Fibroblast of mammary gland (primary cell): ENCODE measurements around the gene MCEMP1.

ENCODE experiments used
- DNase-seq: peaks from one replicate; pipeline ENCODE4 v3.0.0-alpha.2; 2010; ENCODE audit warnings: low read depth
- H3K4me3 ChIP-seq: 2 replicates; pipeline ENCODE4 v1.5.1; 2011; ENCODE audit warnings: low read depth, mild to moderate bottlenecking, low read length, moderate library complexity; ENCODE audit not compliant: control insufficient read depth
- TF ChIP-seq, protein P1 (sequence below): conservative IDR thresholded peaks from 2 replicates; pipeline ENCODE4 v1.5.1; 2011; ENCODE audit warnings: low read depth, low read length, inconsistent platforms; ENCODE audit not compliant: control insufficient read depth, insufficient read depth

The MCEMP1 gene, protein sequence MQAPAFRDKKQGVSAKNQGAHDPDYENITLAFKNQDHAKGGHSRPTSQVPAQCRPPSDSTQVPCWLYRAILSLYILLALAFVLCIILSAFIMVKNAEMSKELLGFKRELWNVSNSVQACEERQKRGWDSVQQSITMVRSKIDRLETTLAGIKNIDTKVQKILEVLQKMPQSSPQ

DNA sequence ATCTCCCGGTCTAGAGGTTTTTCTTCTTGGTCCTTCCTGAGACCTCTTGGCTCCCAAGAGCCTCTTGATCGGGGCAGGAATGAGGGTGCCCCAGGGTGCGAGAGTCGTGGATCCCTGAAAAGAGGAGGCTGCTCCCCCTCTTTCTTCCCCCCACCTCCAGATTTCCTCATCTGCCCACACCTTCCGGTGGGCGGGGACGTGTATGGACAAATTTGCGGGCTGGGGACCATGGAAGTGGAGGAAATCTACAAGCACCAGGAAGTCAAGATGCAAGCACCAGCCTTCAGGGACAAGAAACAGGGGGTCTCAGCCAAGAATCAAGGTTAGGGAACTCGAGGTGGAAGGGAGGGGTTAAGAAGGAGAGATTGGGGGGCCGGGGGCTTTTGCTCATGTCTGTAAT lies at the start of gene MCEMP1:
Gene MCEMP1 (plus strand): TSS at position 237 of the 400 bp plus-strand sequence. CDS start 31 bp downstream, at position 268.
- TF ChIP-seq, protein P1, sequence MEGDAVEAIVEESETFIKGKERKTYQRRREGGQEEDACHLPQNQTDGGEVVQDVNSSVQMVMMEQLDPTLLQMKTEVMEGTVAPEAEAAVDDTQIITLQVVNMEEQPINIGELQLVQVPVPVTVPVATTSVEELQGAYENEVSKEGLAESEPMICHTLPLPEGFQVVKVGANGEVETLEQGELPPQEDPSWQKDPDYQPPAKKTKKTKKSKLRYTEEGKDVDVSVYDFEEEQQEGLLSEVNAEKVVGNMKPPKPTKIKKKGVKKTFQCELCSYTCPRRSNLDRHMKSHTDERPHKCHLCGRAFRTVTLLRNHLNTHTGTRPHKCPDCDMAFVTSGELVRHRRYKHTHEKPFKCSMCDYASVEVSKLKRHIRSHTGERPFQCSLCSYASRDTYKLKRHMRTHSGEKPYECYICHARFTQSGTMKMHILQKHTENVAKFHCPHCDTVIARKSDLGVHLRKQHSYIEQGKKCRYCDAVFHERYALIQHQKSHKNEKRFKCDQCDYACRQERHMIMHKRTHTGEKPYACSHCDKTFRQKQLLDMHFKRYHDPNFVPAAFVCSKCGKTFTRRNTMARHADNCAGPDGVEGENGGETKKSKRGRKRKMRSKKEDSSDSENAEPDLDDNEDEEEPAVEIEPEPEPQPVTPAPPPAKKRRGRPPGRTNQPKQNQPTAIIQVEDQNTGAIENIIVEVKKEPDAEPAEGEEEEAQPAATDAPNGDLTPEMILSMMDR: no peak
- no peak for DNase-seq
- no peak within 1 kb of the TSS for H3K4me3 ChIP-seq

DNA sequence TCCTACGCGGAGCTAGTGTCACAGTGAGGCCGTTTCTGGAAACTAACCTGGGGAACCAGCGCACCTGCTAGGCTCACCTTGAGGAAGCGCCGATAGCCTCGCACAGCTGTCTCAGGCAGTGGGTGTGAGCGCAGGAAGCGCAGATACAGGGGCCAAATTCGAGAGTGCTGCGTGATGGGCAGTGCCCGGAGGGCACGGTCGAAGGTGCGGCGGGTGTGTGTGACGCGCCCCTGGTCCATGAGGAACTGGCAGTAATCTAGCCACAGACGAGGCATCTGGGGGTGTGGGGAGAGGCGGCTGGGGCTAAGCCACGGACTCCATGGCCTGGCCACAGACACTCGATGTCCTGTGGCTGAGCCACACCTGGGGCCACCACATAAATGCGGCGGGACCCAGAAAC lies 49.7 kb upstream of the MCEMP1 start:
- TF ChIP-seq, protein P1: no peak
- H3K4me3 ChIP-seq: no peak overlapping the region
- DNase-seq: no peak

DNA sequence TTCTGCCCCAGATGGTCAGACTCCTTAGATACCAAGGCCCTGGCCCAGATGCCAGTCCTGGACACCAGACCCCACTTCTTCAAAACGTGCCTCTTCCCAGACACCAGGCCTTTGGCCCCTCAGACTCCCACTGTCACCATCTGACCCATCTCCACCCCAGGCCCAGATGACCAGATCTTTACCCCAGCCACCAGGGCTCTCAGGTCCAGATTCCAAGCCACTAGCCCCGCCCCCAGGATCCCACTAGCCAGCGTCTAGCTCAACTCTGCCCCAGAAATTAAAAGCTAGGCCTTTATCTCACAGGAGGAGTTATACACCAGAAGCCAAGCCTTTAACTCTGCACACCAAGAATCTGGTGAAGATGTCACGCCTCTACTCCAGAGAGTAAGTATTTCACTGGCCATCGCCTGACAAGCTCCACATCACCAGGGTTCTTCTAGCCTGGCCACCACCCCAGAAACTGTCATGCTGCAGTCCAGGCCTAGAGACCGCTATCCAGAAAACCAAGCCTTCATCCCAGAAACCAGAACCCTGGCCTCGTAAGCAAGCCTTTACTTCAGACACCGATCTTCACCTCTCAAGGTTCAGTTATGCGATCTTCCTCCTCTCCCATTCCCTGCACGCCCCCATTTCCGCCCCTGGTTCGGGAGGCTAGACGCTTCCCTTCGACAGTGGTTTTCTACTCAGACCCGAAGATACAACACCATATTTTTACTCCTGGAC lies 48.1 kb upstream of the MCEMP1 start:
- H3K4me3 ChIP-seq: peak overlapping the region; percentile 100
- TF ChIP-seq, protein P1: no peak
- DNase-seq: no peak

DNA sequence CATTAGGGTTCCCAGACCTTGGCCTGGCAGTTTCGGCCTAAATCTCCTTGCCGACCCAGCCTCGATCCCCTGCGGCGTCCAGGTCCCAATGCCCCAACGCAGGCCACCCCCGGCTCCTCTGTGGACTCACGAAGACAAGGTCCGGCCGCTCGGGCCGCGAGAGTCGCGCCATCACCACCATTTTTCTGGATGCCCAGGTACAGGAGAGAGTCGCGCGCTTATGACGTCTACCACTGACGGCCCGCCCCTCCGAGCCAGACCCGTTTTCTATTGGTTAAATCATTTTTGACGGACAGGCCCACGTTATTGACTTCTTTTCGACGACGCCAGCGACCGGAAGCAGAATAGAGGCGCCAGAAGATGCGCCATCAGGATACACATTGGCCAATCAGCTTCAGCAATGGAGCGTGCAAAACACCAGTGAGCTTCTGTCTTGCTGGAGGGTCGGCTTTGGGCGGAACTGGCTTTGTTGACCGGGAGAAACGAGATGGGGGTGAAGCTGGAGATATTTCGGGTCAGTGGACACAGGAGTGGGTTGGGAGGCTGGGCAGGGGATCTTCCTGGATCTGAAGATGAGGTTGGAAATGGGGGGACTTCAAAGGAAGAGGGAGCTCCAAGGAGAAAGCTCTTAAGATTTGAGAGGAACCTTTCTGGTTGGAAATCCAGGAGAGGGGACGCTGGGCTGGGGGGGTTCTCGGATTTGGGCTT lies 47.4 kb upstream of the MCEMP1 start, which contains the start of the genes PET100 and XAB2:
Gene PET100 (plus strand): TSS at position 447 of the 708 bp plus-strand sequence. CDS start 41 bp downstream, at position 488.
Gene XAB2 (minus strand): TSS at position 199 of the 708 bp plus-strand sequence. CDS start 18 bp downstream, at position 181.
- TF ChIP-seq, protein P1: no peak
- H3K4me3 ChIP-seq: peak within 1 kb of the TSS; percentile 100
- peak; percentile 99 for DNase-seq

DNA sequence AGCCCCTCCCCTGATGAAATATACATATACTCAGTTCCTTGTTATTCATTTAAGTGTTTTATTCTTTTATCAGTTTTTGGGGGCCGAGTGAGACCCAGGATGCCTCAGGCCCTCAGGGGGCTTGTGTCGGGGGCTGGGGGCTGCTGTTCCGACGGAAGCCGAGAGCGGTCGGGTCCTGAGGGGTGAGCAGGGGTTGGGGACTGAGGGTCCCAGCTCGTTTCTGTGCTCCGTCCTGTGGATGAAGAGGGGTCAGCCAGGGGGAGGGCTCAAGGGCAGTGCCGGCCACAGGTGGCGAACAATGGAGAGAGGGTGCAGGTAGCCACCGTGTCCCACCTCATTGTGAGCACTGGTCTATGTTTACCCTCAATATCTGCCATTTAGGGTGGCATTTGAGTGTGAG lies 45.3 kb upstream of the MCEMP1 start:
- no peak overlapping the region for H3K4me3 ChIP-seq
- TF ChIP-seq, protein P1: no peak

DNA sequence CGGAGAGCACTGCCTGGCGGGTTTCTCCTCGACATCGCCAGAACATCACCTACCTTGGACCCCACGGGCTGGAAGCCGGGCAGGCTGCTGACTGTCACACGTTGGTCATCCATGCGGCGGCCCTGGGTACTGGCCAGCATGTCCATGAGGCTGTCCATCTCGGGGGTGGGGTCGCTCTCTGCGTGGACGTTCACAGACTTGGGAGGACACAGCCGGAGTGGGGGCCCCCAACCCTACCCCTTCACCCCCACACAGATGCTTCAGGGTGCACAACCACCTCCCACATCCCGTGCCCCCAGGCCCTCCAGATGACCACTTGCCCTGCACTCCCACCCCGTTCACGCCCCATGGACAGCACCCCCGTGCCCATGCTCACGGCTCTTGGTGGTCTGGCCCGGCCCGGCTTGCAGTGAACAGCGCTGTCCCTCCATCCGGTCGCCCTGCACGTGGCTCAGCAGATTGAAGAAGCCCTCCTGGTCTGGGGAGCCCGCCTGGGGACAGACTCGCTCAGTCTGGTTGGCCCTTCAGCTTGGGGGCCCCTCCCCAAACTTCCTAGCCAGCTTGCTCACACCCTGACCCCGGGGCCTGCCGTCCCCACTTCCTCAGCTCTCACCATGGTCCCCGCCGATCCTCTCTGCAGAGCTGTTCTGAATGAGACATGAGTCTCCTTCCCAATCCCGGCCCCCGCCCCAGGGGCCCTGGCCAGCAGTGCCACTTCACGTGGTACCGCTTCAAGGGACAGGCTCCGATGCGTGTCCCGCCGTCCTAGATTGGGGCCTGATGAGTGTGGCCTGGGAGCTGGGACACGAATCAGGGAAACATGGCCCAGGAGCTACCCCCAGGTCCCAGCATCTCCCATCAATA lies 44.3 kb upstream of the MCEMP1 start:
- no peak overlapping the region for H3K4me3 ChIP-seq
- TF ChIP-seq, protein P1: no peak
- DNase-seq: no peak

More for the DNA sequence above, 45.3 kb upstream of the MCEMP1 start:
- DNase-seq: no peak
